ENCODE data around the gene ENTPD7. TPM values are rescaled to one million over a fixed set of nuclear protein-coding genes. Genes with fewer than 3 reads are reported as not detected.
"Not testable (repeated sequence)": the region's sequence is repeated elsewhere in the genome, so short reads cannot be mapped to it uniquely, and the experiment has no call there.

The ENTPD7 gene
- total RNA-seq, 2 donors from 2014 or later = 9.0 to 10.9 TPM

GRCh38 chr10:99731306-99732032 lies 72.2 kb downstream of the ENTPD7 start:
- H3K4me3 Mint-ChIP-seq = peak overlapping the region; percentile 99
- peaks cover 12% of the 10 kb centered on the region for H3K36me3 Mint-ChIP-seq
- ATAC-seq = no peak
- H3K27ac Mint-ChIP-seq = peak overlapping the region; percentile 97 to 100
- no peak for DNase-seq (ENCODE audit: low spot score)
- no peaks in the 10 kb centered on the region for H3K27me3 Mint-ChIP-seq
- H3K4me1 Mint-ChIP-seq (ENCODE audit: low read depth in 2 of 2) = peaks cover 13 to 23% of the 10 kb centered on the region in 2 donors
- H3K9me3 Mint-ChIP-seq = no peaks in the 10 kb centered on the region

- peak; percentile 98 to 99 for ATAC-seq
- Mint-ChIP-seq H3K27ac (peak within 1 kb of the TSS; percentile 97 to 100), H3K9me3 (no peaks in the 10 kb centered on the region), H3K27me3 (no peaks in the 10 kb centered on the region), H3K4me3 (peak within 1 kb of the TSS; percentile 99), H3K4me1 (ENCODE audit: low read depth in 2 of 2) (peaks cover 15 to 23% of the 10 kb centered on the region in 2 donors), H3K36me3 (peaks cover 16% of the 10 kb centered on the region)
- DNase-seq (ENCODE audit: low spot score) = peak; percentile 97
Measured at GRCh38 chr10:99732033-99732842, 72.9 kb downstream of the ENTPD7 start, which contains the start of the genes COX15 and CUTC. COX15 (minus strand) TSS chr10:99732127; CDS start chr10:99732049, 78 bp downstream. CUTC (plus strand) TSS chr10:99732234; CDS start chr10:99732349, 115 bp downstream.

- DNase-seq (ENCODE audit: low spot score) = no peak
- no peaks in the 10 kb centered on the region for H3K9me3 Mint-ChIP-seq
- H3K4me1 Mint-ChIP-seq (ENCODE audit: low read depth in 2 of 2) = peaks cover 20 to 23% of the 10 kb centered on the region in 2 donors
- H3K27me3 Mint-ChIP-seq = no peaks in the 10 kb centered on the region
- H3K27ac Mint-ChIP-seq = no peak overlapping the region
- H3K36me3 Mint-ChIP-seq = peaks cover 12% of the 10 kb centered on the region
- no peak for ATAC-seq
- H3K4me3 Mint-ChIP-seq = peak overlapping the region; percentile 74
Measured at GRCh38 chr10:99733366-99733765, 74.1 kb downstream of the ENTPD7 start.

GRCh38 chr10:99734111-99734510 lies 74.8 kb downstream of the ENTPD7 start:
- not testable (repeated sequence) for H3K27ac Mint-ChIP-seq; ATAC-seq; H3K9me3 Mint-ChIP-seq; DNase-seq (ENCODE audit: low spot score); H3K4me3 Mint-ChIP-seq; H3K27me3 Mint-ChIP-seq
- Mint-ChIP-seq H3K4me1 (ENCODE audit: low read depth in 2 of 2) (peaks cover 20 to 23% of the 10 kb centered on the region in 2 donors), H3K36me3 (peaks cover 12% of the 10 kb centered on the region)

GRCh38 chr10:99740260-99740659 lies 81.0 kb downstream of the ENTPD7 start:
- Mint-ChIP-seq H3K4me1 (ENCODE audit: low read depth in 2 of 2) (peaks cover 9 to 24% of the 10 kb centered on the region in 2 donors), H3K36me3 (peaks cover 63% of the 10 kb centered on the region), H3K27me3 (no peaks in the 10 kb centered on the region), H3K27ac (no peak overlapping the region), H3K4me3 (no peak overlapping the region), H3K9me3 (peaks cover 7% of the 10 kb centered on the region)
- ATAC-seq = no peak
- no peak for DNase-seq (ENCODE audit: low spot score)

GRCh38 chr10:99740933-99741559 lies 81.7 kb downstream of the ENTPD7 start:
- Mint-ChIP-seq H3K4me3 (no peak overlapping the region), H3K36me3 (peaks cover 63% of the 10 kb centered on the region), H3K27ac (no peak overlapping the region), H3K4me1 (ENCODE audit: low read depth in 2 of 2) (peaks cover 9 to 24% of the 10 kb centered on the region in 2 donors), H3K9me3 (peaks cover 7% of the 10 kb centered on the region), H3K27me3 (no peaks in the 10 kb centered on the region)
- DNase-seq (ENCODE audit: low spot score) (no peak), ATAC-seq (no peak)

GRCh38 chr10:99742254-99742653 lies 82.9 kb downstream of the ENTPD7 start:
- DNase-seq (ENCODE audit: low spot score) (no peak), ATAC-seq (no peak)
- Mint-ChIP-seq H3K36me3 (peaks cover 59% of the 10 kb centered on the region), H3K27me3 (no peaks in the 10 kb centered on the region), H3K27ac (no peak overlapping the region), H3K9me3 (peaks cover 7% of the 10 kb centered on the region), H3K4me1 (ENCODE audit: low read depth in 2 of 2) (peaks cover 9 to 21% of the 10 kb centered on the region in 2 donors), H3K4me3 (no peak overlapping the region)

GRCh38 chr10:99742701-99743100 lies 83.4 kb downstream of the ENTPD7 start:
- no peak overlapping the region for H3K4me3 Mint-ChIP-seq
- peaks cover 7% of the 10 kb centered on the region for H3K9me3 Mint-ChIP-seq
- ATAC-seq (no peak), DNase-seq (ENCODE audit: low spot score) (no peak)
- H3K4me1 Mint-ChIP-seq (ENCODE audit: low read depth in 2 of 2) = peaks cover 9 to 17% of the 10 kb centered on the region in 2 donors
- H3K27ac Mint-ChIP-seq = no peak overlapping the region
- peaks cover 55% of the 10 kb centered on the region for H3K36me3 Mint-ChIP-seq
- H3K27me3 Mint-ChIP-seq = no peaks in the 10 kb centered on the region

- Mint-ChIP-seq H3K36me3 (peaks cover 54% of the 10 kb centered on the region), H3K4me3 (no peak overlapping the region), H3K4me1 (ENCODE audit: low read depth in 2 of 2) (peaks cover 14 to 16% of the 10 kb centered on the region in 2 donors), H3K9me3 (peaks cover 7% of the 10 kb centered on the region), H3K27me3 (no peaks in the 10 kb centered on the region), H3K27ac (no peak overlapping the region)
- DNase-seq (ENCODE audit: low spot score) = no peak
- no peak for ATAC-seq
Measured at GRCh38 chr10:99743841-99744240, 84.5 kb downstream of the ENTPD7 start.

GRCh38 chr10:99746166-99746565 lies 86.9 kb downstream of the ENTPD7 start:
- not testable (repeated sequence) for DNase-seq (ENCODE audit: low spot score); H3K9me3 Mint-ChIP-seq; H3K4me3 Mint-ChIP-seq; H3K27ac Mint-ChIP-seq; H3K27me3 Mint-ChIP-seq; ATAC-seq
- peaks cover 30% of the 10 kb centered on the region for H3K36me3 Mint-ChIP-seq
- peaks cover 16 to 18% of the 10 kb centered on the region in 2 donors for H3K4me1 Mint-ChIP-seq (ENCODE audit: low read depth in 2 of 2)

GRCh38 chr10:99748823-99749451 lies 89.6 kb downstream of the ENTPD7 start:
- Mint-ChIP-seq H3K27me3 (no peaks in the 10 kb centered on the region), H3K27ac (no peak overlapping the region), H3K4me3 (no peak overlapping the region), H3K36me3 (peaks cover 5% of the 10 kb centered on the region), H3K9me3 (no peaks in the 10 kb centered on the region), H3K4me1 (ENCODE audit: low read depth in 2 of 2) (peaks cover 0 to 9% of the 10 kb centered on the region in 2 donors)
- ATAC-seq (no peak), DNase-seq (ENCODE audit: low spot score) (no peak)

- H3K36me3 Mint-ChIP-seq = no peaks in the 10 kb centered on the region
- H3K27me3 Mint-ChIP-seq = no peaks in the 10 kb centered on the region
- no peak for ATAC-seq
- no peak for DNase-seq (ENCODE audit: low spot score)
- H3K9me3 Mint-ChIP-seq = no peaks in the 10 kb centered on the region
- H3K4me3 Mint-ChIP-seq = no peak overlapping the region
- no peak overlapping the region for H3K27ac Mint-ChIP-seq
- H3K4me1 Mint-ChIP-seq (ENCODE audit: low read depth in 2 of 2) = peaks cover 0 to 9% of the 10 kb centered on the region in 2 donors
Measured at GRCh38 chr10:99750641-99751040, 91.3 kb downstream of the ENTPD7 start.

- no peak overlapping the region for H3K27ac Mint-ChIP-seq
- no peak for ATAC-seq
- H3K4me1 Mint-ChIP-seq (ENCODE audit: low read depth in 2 of 2) = peaks cover 0 to 1% of the 10 kb centered on the region in 2 donors
- no peaks in the 10 kb centered on the region for H3K27me3 Mint-ChIP-seq
- H3K4me3 Mint-ChIP-seq = no peak overlapping the region
- H3K36me3 Mint-ChIP-seq = peaks cover 27% of the 10 kb centered on the region
- no peak for DNase-seq (ENCODE audit: low spot score)
- no peaks in the 10 kb centered on the region for H3K9me3 Mint-ChIP-seq
Measured at GRCh38 chr10:99754670-99755069, 95.4 kb downstream of the ENTPD7 start.
